Trophoblast cell (in vitro differentiated cells and primary cell): ENCODE data around the gene RBM24.

ENCODE experiments used
- DNase-seq, 2 donors: peaks; one replicate each; pipeline ENCODE4 v3.0.0-alpha.2; 2016
- H2AFZ ChIP-seq: 2 replicates; pipeline ENCODE4 v1.6.1; 2013; ENCODE audit warnings: low read length, moderate library complexity, mild to moderate bottlenecking; ENCODE audit not compliant: insufficient read depth, poor library complexity
- H2AK5ac ChIP-seq: 2 replicates; pipeline ENCODE4 v1.6.1; 2013; ENCODE audit warnings: mild to moderate bottlenecking, low read length
- H2BK120ac ChIP-seq: 2 replicates; pipeline ENCODE4 v1.6.1; 2013; ENCODE audit warnings: low read length, mild to moderate bottlenecking, moderate library complexity; ENCODE audit not compliant: insufficient read depth, poor library complexity
- H2BK12ac ChIP-seq: 2 replicates; pipeline ENCODE4 v1.6.1; 2013; ENCODE audit warnings: mild to moderate bottlenecking, low read length, moderate library complexity
- H2BK5ac ChIP-seq: 2 replicates; pipeline ENCODE4 v1.6.1; 2013; ENCODE audit warnings: low read length, low read depth, moderate library complexity, mild to moderate bottlenecking; ENCODE audit not compliant: poor library complexity
- H3K14ac ChIP-seq: 2 replicates; pipeline ENCODE4 v1.6.1; 2013; ENCODE audit warnings: mild to moderate bottlenecking, low read length
- H3K18ac ChIP-seq: 2 replicates; pipeline ENCODE4 v1.6.1; 2013; ENCODE audit warnings: mild to moderate bottlenecking, low read length
- H3K23ac ChIP-seq: 2 replicates; pipeline ENCODE4 v1.6.1; 2013; ENCODE audit warnings: low read length
- H3K27ac ChIP-seq: 2 replicates; pipeline ENCODE4 v1.5.1; 2013; ENCODE audit warnings: low read depth, mild to moderate bottlenecking, inconsistent platforms, low read length, moderate library complexity
- H3K27me3 ChIP-seq: 2 replicates; pipeline ENCODE4 v1.6.1; 2013; ENCODE audit warnings: inconsistent platforms, mild to moderate bottlenecking, low read length, moderate library complexity; ENCODE audit not compliant: insufficient read depth
- H3K36me3 ChIP-seq, 2 experiments: 1 replicate in 1 of 2; 2 replicates in 1 of 2; pipeline ENCODE4 v1.6.1; 2013; ENCODE audit warnings: low read length in 2 of 2, mild to moderate bottlenecking in 2 of 2, moderate library complexity in 1 of 2; ENCODE audit not compliant: insufficient read depth in 2 of 2, control insufficient read depth in 1 of 2
- H3K4ac ChIP-seq: 2 replicates; pipeline ENCODE4 v1.6.1; 2013; ENCODE audit warnings: low read depth, mild to moderate bottlenecking, low read length, moderate library complexity
- H3K4me1 ChIP-seq, 2 experiments: 1 replicate in 1 of 2; 2 replicates in 1 of 2; pipeline ENCODE4 v1.6.1; 2013; ENCODE audit warnings: low read length in 2 of 2, mild to moderate bottlenecking in 2 of 2, moderate library complexity in 1 of 2; ENCODE audit not compliant: insufficient read depth in 2 of 2, control insufficient read depth in 1 of 2
- H3K4me2 ChIP-seq: 2 replicates; pipeline ENCODE4 v1.6.1; 2013; ENCODE audit warnings: inconsistent platforms, mild to moderate bottlenecking, low read length, moderate library complexity
- H3K4me3 ChIP-seq: 2 replicates; pipeline ENCODE4 v1.5.1; 2013; ENCODE audit warnings: mild to moderate bottlenecking, low read depth, low read length, inconsistent platforms
- H3K79me1 ChIP-seq: one replicate; pipeline ENCODE4 v1.6.1; 2013; ENCODE audit warnings: low read length
- H3K79me2 ChIP-seq: 2 replicates; pipeline ENCODE4 v1.6.1; 2013; ENCODE audit warnings: low read length, mild to moderate bottlenecking; ENCODE audit not compliant: control insufficient read depth, insufficient read depth, poor library complexity
- H3K9ac ChIP-seq: 2 replicates; pipeline ENCODE4 v1.6.1; 2013; ENCODE audit warnings: mild to moderate bottlenecking, low read length
- H3K9me3 ChIP-seq: 2 replicates; pipeline ENCODE4 v1.6.1; 2013; ENCODE audit warnings: low read depth, mild to moderate bottlenecking, control low read depth, inconsistent platforms, low read length; ENCODE audit not compliant: insufficient read depth
- H4K12ac ChIP-seq: 2 replicates; pipeline ENCODE4 v1.6.1; 2013; ENCODE audit warnings: low read depth, mild to moderate bottlenecking, low read length, moderate library complexity
- H4K8ac ChIP-seq: 2 replicates; pipeline ENCODE4 v1.6.1; 2013; ENCODE audit warnings: low read depth, mild to moderate bottlenecking, low read length, moderate library complexity
- H4K91ac ChIP-seq: one replicate; pipeline ENCODE4 v1.6.1; 2013; ENCODE audit warnings: low read depth, mild to moderate bottlenecking, low read length, moderate library complexity
- WGBS: extraction: QIAGEN DNeasy Blood & Tissue Kit; methylation state at CpG from one replicate; pipeline ENCODE4 v1.1.7; 2013; ENCODE audit warnings: missing lambda C conversion rate; ENCODE audit not compliant: insufficient read length, insufficient coverage; ENCODE audit errors: extremely low coverage; 5-methylcytosine and 5-hydroxymethylcytosine counted together

The RBM24 gene

GRCh38 chr6:17293395-17293794 lies 12.2 kb downstream of the RBM24 start:
- Histone ChIP-seq H3K9me3 (no peaks in the 10 kb centered on the region), H4K8ac (no peak overlapping the region), H3K18ac (no peak overlapping the region), H3K27ac (no peak overlapping the region), H3K23ac (no peak overlapping the region), H3K79me1 (no peaks in the 10 kb centered on the region), H2BK5ac (no peak overlapping the region), H2AK5ac (no peak overlapping the region), H3K4me1 (no peaks in the 10 kb centered on the region), H4K91ac (no peak overlapping the region), H3K36me3 (no peaks in the 10 kb centered on the region), H2BK12ac (no peak overlapping the region), H3K4ac (no peak overlapping the region), H3K79me2 (no peaks in the 10 kb centered on the region), H2AFZ (no peak overlapping the region), H3K14ac (no peak overlapping the region), H4K12ac (no peak overlapping the region), H3K4me2 (no peak overlapping the region), H2BK120ac (no peak overlapping the region), H3K4me3 (no peak overlapping the region), H3K9ac (no peak overlapping the region), H3K27me3 (no peaks in the 10 kb centered on the region)
- WGBS = no CpG with 5 or more reads among the region's 1 CpG
- DNase-seq = no peak

GRCh38 chr6:17297271-17298080 lies 16.3 kb downstream of the RBM24 start:
- WGBS = no CpG with 5 or more reads among the region's 3 CpGs
- DNase-seq = no peak
- no peak overlapping the region for H3K23ac ChIP-seq
- H4K8ac ChIP-seq = no peak overlapping the region
- no peak overlapping the region for H3K4me3 ChIP-seq
- no peak overlapping the region for H3K4me2 ChIP-seq
- no peaks in the 10 kb centered on the region for H3K9me3 ChIP-seq
- no peak overlapping the region for H2BK120ac ChIP-seq
- no peak overlapping the region for H3K4ac ChIP-seq
- H2AFZ ChIP-seq = no peak overlapping the region
- no peak overlapping the region for H2AK5ac ChIP-seq
- H3K36me3 ChIP-seq = no peaks in the 10 kb centered on the region
- no peak overlapping the region for H4K12ac ChIP-seq
- no peaks in the 10 kb centered on the region for H3K79me2 ChIP-seq
- no peak overlapping the region for H3K18ac ChIP-seq
- no peaks in the 10 kb centered on the region for H3K4me1 ChIP-seq
- H3K79me1 ChIP-seq = no peaks in the 10 kb centered on the region
- H3K27me3 ChIP-seq = no peaks in the 10 kb centered on the region
- no peak overlapping the region for H3K27ac ChIP-seq
- no peak overlapping the region for H4K91ac ChIP-seq
- no peak overlapping the region for H2BK5ac ChIP-seq
- no peak overlapping the region for H3K9ac ChIP-seq
- no peak overlapping the region for H3K14ac ChIP-seq
- H2BK12ac ChIP-seq = no peak overlapping the region

DNA sequence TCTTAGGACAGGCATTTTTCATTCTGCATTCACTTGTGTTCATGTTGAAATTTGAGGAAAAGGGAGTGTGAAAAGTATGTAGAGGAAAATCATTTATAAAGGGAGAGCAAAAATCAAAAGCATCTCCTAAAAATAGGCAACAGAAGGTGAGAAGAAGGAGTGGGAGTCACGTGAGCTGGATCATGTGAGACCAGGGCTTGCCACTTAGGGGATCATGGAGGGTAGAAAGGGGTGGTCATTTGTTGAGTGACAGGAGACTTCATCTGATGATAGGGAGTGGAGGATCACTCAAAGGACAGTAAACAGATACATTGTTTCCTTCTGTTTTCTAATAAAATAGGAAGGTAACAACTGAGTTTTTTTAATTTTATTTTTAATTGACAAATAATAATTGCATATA lies 17.1 kb downstream of the RBM24 start:
- Histone ChIP-seq H3K4me1 (no peaks in the 10 kb centered on the region), H3K14ac (no peak overlapping the region), H2AFZ (no peak overlapping the region), H3K4ac (no peak overlapping the region), H3K9me3 (no peaks in the 10 kb centered on the region), H4K8ac (no peak overlapping the region), H2BK5ac (no peak overlapping the region), H3K79me2 (no peaks in the 10 kb centered on the region), H3K4me3 (no peak overlapping the region), H3K36me3 (no peaks in the 10 kb centered on the region), H2BK12ac (no peak overlapping the region), H4K91ac (no peak overlapping the region), H2AK5ac (no peak overlapping the region), H3K27me3 (no peaks in the 10 kb centered on the region), H3K4me2 (no peak overlapping the region), H3K79me1 (no peaks in the 10 kb centered on the region), H4K12ac (no peak overlapping the region), H3K27ac (no peak overlapping the region), H2BK120ac (no peak overlapping the region), H3K23ac (no peak overlapping the region), H3K9ac (no peak overlapping the region), H3K18ac (no peak overlapping the region)
- DNase-seq = no peak
- no CpG with 5 or more reads among the region's 1 CpG for WGBS

DNA sequence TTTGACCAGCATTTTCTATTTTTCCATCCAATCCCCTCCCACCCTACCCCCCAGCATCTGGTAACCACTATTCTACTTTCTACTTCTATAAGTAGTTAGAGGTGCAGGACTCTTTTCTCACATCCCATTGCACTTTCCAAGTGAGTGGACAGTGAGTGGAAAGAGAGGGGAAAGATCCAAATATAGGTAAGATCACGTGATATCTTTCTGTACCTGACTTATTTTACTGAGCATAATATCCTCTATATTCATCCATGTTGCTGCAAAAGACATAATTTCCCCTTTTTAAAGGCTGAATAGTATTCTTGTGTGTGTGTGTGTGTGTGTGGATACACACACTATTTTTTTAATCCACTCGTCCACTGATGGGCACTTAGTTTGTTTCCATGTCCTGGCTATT lies 18.1 kb downstream of the RBM24 start:
- H2AK5ac ChIP-seq = no peak overlapping the region
- no peak overlapping the region for H4K91ac ChIP-seq
- H3K18ac ChIP-seq = no peak overlapping the region
- H3K79me2 ChIP-seq = no peaks in the 10 kb centered on the region
- H3K4ac ChIP-seq = no peak overlapping the region
- no peak overlapping the region for H3K4me3 ChIP-seq
- H3K9ac ChIP-seq = no peak overlapping the region
- no peak overlapping the region for H3K14ac ChIP-seq
- no peak overlapping the region for H2BK120ac ChIP-seq
- H2AFZ ChIP-seq = no peak overlapping the region
- H4K12ac ChIP-seq = no peak overlapping the region
- H4K8ac ChIP-seq = no peak overlapping the region
- H3K4me2 ChIP-seq = no peak overlapping the region
- H3K79me1 ChIP-seq = no peaks in the 10 kb centered on the region
- H3K4me1 ChIP-seq = no peaks in the 10 kb centered on the region
- no peak for DNase-seq
- no peak overlapping the region for H2BK5ac ChIP-seq
- no peak overlapping the region for H2BK12ac ChIP-seq
- no peaks in the 10 kb centered on the region for H3K36me3 ChIP-seq
- H3K23ac ChIP-seq = no peak overlapping the region
- H3K27me3 ChIP-seq = no peaks in the 10 kb centered on the region
- H3K9me3 ChIP-seq = no peaks in the 10 kb centered on the region
- no peak overlapping the region for H3K27ac ChIP-seq
- no CpG with 5 or more reads among the region's 2 CpGs for WGBS
